ENCODE data around the gene AFG3L2.

DNA sequence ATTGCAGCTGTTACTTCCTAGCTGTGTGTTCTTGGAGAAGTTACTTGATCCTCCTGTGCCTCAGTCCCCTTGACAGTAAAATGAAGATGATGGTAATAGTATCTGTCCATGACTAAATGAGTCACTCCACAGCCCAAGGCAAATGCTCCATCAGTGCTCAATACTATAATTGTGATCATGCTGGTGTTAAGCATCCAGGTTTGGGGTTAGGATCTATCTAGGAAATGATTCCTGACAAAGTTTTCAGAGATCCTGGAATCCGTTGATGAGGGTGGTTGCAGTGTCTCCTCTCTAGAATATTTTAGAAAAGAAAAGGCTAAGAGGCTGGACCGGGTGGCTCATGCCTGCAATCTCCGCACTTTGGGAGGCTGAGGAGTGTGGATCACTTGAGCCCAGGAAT is 28.0 kb upstream of the AFG3L2 start:
- no peak for TF ChIP-seq CTCF (IDR thresholded peaks at IDR 0.05; ENCODE audit: insufficient read depth, low read depth, low read length)
- TF ChIP-seq EZH2 (IDR thresholded peaks at IDR 0.05; ENCODE audit: insufficient read depth, low read length) = no peak

All from astrocyte (in vitro differentiated cells and primary cell).